GM10266 (cell line): Measurements from ENCODE around the gene GMDS.

Source experiments
- DNase-seq: peaks from one replicate; pipeline ENCODE4 v3.0.0; 2012; ENCODE audit errors: extremely low spot score
- CTCF ChIP-seq: IDR thresholded peaks from 2 replicates; pipeline ENCODE4 v1.5.1; 2012; ENCODE audit warnings: mild to moderate bottlenecking, low read depth; ENCODE audit not compliant: control insufficient read depth, insufficient read depth; ENCODE audit errors: missing control alignments

Gene GMDS

GRCh38 chr6:1854296-1854695, 391.1 kb downstream of the GMDS start:
- no peak for TF ChIP-seq CTCF
- DNase-seq, result no peak

GRCh38 chr6:1853761-1854160, 391.6 kb downstream of the GMDS start:
- DNase-seq, result no peak

GRCh38 chr6:1851681-1852456, 393.5 kb downstream of the GMDS start:
- DNase-seq, result no peak
- no peak for TF ChIP-seq CTCF

More at GRCh38 chr6:1853761-1854160, 391.6 kb downstream of the GMDS start:
- no peak for TF ChIP-seq CTCF

GRCh38 chr6:1850840-1851157, 394.6 kb downstream of the GMDS start:
- DNase-seq, result no peak
- no peak for TF ChIP-seq CTCF

- TF ChIP-seq CTCF, result no peak
- no peak for DNase-seq
Observed at GRCh38 chr6:1850121-1850839, 395.1 kb downstream of the GMDS start.

- no peak for TF ChIP-seq CTCF
- no peak for DNase-seq
Observed at GRCh38 chr6:1849691-1850090, 395.7 kb downstream of the GMDS start.

GRCh38 chr6:1848752-1849151, 396.7 kb downstream of the GMDS start:
- no peak for DNase-seq
- no peak for TF ChIP-seq CTCF
